GM12891 (cell line): Measurements from ENCODE around the gene SRRM5.

Source experiments
- DNase-seq: peaks from one replicate; pipeline ENCODE4 v3.0.0; 2011; ENCODE audit warnings: low spot score; ENCODE audit not compliant: insufficient read length
- FAIRE-seq: peaks from 2 replicates; lab custom pipeline; 2011; peaks lifted over from hg19 to GRCh38; lab: Jason Lieb, UNC
- PAX5 ChIP-seq: IDR thresholded peaks from 2 replicates; pipeline ENCODE4 v1.6.1; 2011; ENCODE audit warnings: low read length, moderate library complexity, mild to moderate bottlenecking; ENCODE audit not compliant: insufficient read depth, severe bottlenecking
- POLR2A ChIP-seq: IDR thresholded peaks from 2 replicates; pipeline ENCODE4 v1.6.1; 2011; ENCODE audit warnings: low read depth, low read length, control low read depth
- POLR2AphosphoS5 ChIP-seq: IDR thresholded peaks from 2 replicates; pipeline ENCODE4 v1.6.1; 2011; ENCODE audit warnings: low read depth, low read length, control low read depth
- POU2F2 ChIP-seq: IDR thresholded peaks from 2 replicates; pipeline ENCODE4 v1.6.1; 2011; ENCODE audit warnings: low read depth, mild to moderate bottlenecking, control low read depth, low read length, moderate library complexity
- SPI1 ChIP-seq: IDR thresholded peaks from 2 replicates; pipeline ENCODE4 v1.6.1; 2011; ENCODE audit warnings: low read depth, low read length, control low read depth
- TAF1 ChIP-seq: IDR thresholded peaks from 2 replicates; pipeline ENCODE4 v1.6.1; 2011; ENCODE audit warnings: low read depth, low read length, control low read depth

The SRRM5 gene

GRCh38 chr19:43623889-43624670 lies 12.2 kb downstream of the SRRM5 start:
- TF ChIP-seq TAF1 (no peak), SPI1 (no peak), POLR2AphosphoS5 (no peak), POU2F2 (no peak), POLR2A (no peak), PAX5 (no peak)
- no peak for FAIRE-seq
- DNase-seq: no peak

- FAIRE-seq: peak; percentile 62
- TF ChIP-seq SPI1: no peak
- TF ChIP-seq TAF1: no peak
- no peak for TF ChIP-seq POLR2A
- no peak for TF ChIP-seq PAX5
- no peak for TF ChIP-seq POLR2AphosphoS5
- no peak for TF ChIP-seq POU2F2
- DNase-seq: peak; percentile 75
Measured at GRCh38 chr19:43624933-43625332, 13.0 kb downstream of the SRRM5 start.

- TF ChIP-seq TAF1 (no peak), POLR2A (no peak), SPI1 (no peak), POLR2AphosphoS5 (no peak), POU2F2 (no peak), PAX5 (no peak)
- no peak for FAIRE-seq
- no peak for DNase-seq
Measured at GRCh38 chr19:43625918-43626579, 14.2 kb downstream of the SRRM5 start.

GRCh38 chr19:43626838-43627237 lies 14.9 kb downstream of the SRRM5 start:
- TF ChIP-seq POLR2A (no peak), PAX5 (no peak), TAF1 (no peak), POLR2AphosphoS5 (no peak), SPI1 (no peak), POU2F2 (no peak)
- FAIRE-seq (no peak), DNase-seq (no peak)

- FAIRE-seq: no peak
- no peak for TF ChIP-seq PAX5
- no peak for TF ChIP-seq POLR2AphosphoS5
- no peak for TF ChIP-seq POLR2A
- TF ChIP-seq TAF1: no peak
- TF ChIP-seq POU2F2: no peak
- no peak for TF ChIP-seq SPI1
- no peak for DNase-seq
Measured at GRCh38 chr19:43628646-43629326, 16.9 kb downstream of the SRRM5 start.

DNA sequence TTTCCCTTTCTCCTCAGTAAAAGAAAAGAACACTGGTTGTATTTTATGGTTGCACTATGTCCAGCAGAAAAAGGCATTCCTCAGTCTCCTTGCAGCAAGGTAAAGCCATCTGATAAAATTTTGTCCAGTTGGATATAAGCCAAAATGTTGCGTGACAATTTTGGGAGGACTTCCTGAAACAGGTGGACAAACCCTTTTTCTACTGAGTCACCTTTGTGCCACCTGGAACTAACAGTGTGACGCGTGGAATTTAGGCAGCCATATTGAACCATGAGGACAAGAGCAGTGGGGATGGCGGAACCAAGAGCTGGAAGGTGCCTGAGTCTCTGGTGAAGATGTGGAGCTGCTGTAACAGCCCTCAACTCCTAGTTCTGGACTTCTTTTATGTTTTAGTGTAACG lies 19.6 kb downstream of the SRRM5 start:
- no peak for DNase-seq
- TF ChIP-seq SPI1 (no peak), TAF1 (no peak), POLR2AphosphoS5 (no peak), POU2F2 (no peak), POLR2A (no peak), PAX5 (no peak)
- no peak for FAIRE-seq

DNA sequence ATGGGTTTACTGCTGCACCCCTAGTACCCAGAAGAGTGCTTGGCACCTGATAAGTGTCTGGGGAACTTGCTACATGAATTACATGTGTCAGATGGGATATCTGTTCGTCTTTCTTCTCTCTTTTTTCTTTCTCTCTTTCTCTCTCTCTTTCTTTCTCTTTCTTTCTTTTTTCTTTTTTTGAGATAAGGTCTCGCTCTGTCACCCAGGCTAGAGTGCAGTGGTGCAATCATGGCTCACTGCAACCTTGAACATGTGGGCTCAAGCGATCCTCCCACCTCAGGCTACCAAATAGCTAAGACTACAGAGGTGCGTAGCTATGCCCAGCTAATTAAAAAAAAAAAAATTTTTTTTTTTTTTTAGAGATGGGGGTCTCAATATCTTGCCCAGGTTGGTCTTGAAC lies 21.6 kb downstream of the SRRM5 start:
- no peak for DNase-seq
- no peak for FAIRE-seq
- TF ChIP-seq POU2F2 (no peak), POLR2AphosphoS5 (no peak), POLR2A (no peak), SPI1 (no peak), TAF1 (no peak), PAX5 (no peak)

- no peak for TF ChIP-seq POLR2A
- no peak for TF ChIP-seq POLR2AphosphoS5
- no peak for TF ChIP-seq TAF1
- TF ChIP-seq POU2F2: no peak
- no peak for TF ChIP-seq SPI1
- TF ChIP-seq PAX5: no peak
- DNase-seq (no peak), FAIRE-seq (no peak)
Measured at GRCh38 chr19:43634068-43634467, 22.2 kb downstream of the SRRM5 start.

- TF ChIP-seq POLR2A (no peak), SPI1 (no peak), POLR2AphosphoS5 (no peak), POU2F2 (no peak), PAX5 (no peak), TAF1 (no peak)
- DNase-seq: no peak
- FAIRE-seq: no peak
Measured at GRCh38 chr19:43634506-43634871, 22.6 kb downstream of the SRRM5 start.
